HS-27A (cell line): ENCODE data around the gene ITPKC.
A peak's percentile ranks its signal among the peaks of the same experiment; 100 is the strongest.

Source experiments
- DNase-seq: peaks from one replicate; pipeline ENCODE4 v3.0.0-alpha.2; 2012; ENCODE audit warnings: low read depth, missing footprints

Gene ITPKC

GRCh38 chr19:40716482-40717324 is at the start of gene ITPKC, which contains the start of gene COQ8B:
ITPKC (plus strand) TSS chr19:40717112; CDS start chr19:40717136, 24 bp downstream.
COQ8B (minus strand) TSS chr19:40716886; CDS start chr19:40714632, 2,254 bp downstream.
- peak; percentile 100 for DNase-seq

GRCh38 chr19:40667602-40668001 is 49.3 kb upstream of the ITPKC start:
- DNase-seq, result no peak

GRCh38 chr19:40668991-40669614 is 47.8 kb upstream of the ITPKC start:
- DNase-seq, result no peak

- no peak for DNase-seq
Observed at GRCh38 chr19:40671404-40671803, 45.5 kb upstream of the ITPKC start.

- no peak for DNase-seq
Observed at GRCh38 chr19:40672038-40672437, 44.9 kb upstream of the ITPKC start.

DNA sequence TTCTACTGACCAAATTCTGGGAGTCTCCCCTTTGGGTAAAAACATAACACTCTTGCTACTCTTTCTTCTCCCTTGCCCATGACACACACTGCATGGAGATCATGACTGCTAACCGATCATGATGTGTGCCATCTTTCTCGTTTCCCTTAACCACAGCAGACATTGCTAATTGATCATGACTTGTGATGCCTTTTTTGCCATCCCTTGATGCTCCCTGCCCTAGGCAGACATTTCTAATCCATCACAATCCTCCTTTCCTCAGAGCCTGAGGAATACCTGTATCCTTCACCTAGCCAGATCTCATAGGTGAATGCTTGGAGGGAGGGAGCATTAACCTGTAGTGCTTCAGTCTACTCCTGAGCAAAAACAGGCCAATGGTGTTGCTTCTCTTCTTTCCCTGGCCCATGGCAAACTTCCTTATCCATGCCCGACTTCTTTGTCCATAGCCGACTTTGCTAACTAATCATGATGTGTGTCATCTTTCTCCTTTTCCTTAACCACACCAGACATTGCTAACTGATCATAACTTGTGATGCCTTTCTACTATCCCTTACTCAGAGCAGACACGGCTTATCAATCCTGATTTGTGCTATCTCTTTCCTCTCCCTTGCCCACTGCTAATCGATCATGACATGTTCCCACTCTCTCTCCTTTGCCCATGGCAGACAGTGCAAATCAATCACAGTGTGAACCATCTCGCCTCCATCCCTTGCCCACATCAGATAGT is 44.2 kb upstream of the ITPKC start:
- DNase-seq, result no peak

- no peak for DNase-seq
Observed at GRCh38 chr19:40673397-40673796, 43.5 kb upstream of the ITPKC start.

DNA sequence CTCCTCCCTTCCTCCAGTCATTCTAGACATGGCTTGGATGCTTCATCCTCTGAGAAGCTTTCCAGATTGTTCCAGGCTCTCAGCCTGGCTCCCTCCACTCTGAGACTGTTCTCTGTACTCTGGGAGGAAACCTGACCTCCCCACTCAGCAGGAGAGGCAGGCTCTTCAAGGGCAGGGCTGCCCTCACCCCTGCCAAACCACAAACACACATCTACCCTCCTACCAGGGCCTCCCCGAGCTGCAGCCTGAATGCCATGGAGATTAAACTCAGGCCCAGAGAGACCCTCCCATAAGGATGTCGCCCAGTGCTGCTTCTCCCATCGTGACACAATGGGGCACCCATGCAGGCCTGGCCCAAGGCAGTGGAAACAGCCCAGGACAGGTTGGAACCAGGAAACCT is 42.6 kb upstream of the ITPKC start:
- DNase-seq, result no peak

GRCh38 chr19:40677156-40677555 is 39.8 kb upstream of the ITPKC start:
- no peak for DNase-seq

DNA sequence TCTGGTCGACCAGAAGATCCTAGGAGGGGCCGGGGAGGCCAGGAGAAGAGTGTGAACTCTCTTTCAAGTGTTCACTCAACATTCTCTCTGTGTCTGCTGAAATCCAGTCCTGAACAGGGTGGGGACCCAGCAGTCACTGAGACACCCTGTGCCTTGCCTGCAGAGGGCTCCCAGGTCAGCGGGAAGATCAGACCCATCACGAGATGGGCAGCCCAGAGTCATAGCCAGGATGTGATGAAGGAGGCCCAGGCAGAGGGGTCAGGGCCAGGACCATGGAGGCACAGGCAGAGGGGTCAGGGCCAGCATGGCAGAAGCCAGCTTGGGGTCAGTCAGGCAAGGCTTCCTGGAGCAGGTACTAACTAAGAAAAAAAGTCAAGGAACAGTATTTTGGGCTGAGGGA is 35.9 kb upstream of the ITPKC start:
- no peak for DNase-seq

- DNase-seq, result no peak
Observed at GRCh38 chr19:40682431-40682964, 34.4 kb upstream of the ITPKC start.

DNA sequence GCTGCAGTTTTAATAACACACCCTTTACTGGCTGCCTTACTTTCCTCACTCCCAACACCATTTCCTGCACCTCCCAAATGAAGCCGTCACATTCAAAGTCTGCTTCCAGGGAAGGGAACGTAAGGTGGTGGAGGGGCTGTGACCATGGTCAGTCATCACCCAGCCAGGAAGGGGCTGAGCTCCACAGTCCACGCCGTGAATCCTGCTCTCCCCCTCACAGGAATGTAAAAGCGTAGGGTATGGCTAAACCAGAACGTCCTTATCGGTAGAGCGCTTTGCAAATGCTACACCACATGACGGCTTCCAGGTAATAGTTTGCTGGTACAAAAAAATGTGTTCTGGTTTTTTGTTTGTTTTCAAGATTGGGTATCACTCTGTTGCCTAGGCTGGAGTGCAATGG is 33.5 kb upstream of the ITPKC start:
- DNase-seq, result no peak

GRCh38 chr19:40684280-40684679 is 32.6 kb upstream of the ITPKC start:
- no peak for DNase-seq

DNA sequence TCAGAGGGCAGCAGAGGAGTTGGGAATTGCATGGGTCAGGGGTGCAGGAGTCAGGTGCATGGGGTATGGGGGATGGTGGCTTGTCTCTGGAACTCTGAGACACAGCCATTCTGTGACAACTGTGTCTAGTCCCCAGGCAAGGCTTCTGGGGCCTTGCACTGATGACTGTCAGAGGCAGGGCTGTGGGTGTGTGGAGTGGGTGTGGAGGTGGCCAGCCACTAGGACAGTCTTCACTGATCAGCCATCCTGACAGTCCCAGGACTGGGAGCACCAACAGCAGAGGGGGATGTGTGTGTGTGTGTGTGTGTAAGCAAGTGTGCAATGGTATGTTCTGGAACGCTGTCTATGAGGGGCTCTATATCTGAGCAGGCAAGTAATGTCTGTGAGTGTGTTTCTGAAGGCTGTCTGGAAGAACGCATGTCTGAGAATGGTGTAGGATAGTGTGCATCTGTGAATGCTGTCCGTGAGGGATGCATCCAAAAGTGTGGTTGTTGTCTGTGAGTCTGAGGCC is 31.8 kb upstream of the ITPKC start:
- no peak for DNase-seq

DNA sequence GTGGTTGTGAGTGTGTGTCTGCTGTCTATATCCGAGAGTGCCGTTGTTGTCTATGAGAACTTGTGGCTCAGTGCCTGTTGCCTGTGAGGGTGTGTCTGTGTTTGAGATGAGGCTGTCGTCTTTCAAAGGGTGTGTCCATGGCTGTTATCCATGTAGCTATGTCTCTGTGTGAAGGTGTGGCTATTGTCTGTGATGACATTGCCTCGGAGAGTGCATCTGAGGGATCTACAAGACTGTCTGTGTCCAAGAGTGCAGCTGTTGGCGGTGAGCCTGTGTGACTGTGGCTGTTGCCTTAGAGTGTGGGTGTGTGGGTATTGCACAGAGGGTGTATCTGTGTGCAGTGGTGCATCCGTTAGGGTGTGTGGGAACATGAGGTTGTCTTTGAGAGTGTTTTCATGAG is 31.3 kb upstream of the ITPKC start:
- no peak for DNase-seq

GRCh38 chr19:40686882-40687524 is 29.9 kb upstream of the ITPKC start:
- no peak for DNase-seq

DNA sequence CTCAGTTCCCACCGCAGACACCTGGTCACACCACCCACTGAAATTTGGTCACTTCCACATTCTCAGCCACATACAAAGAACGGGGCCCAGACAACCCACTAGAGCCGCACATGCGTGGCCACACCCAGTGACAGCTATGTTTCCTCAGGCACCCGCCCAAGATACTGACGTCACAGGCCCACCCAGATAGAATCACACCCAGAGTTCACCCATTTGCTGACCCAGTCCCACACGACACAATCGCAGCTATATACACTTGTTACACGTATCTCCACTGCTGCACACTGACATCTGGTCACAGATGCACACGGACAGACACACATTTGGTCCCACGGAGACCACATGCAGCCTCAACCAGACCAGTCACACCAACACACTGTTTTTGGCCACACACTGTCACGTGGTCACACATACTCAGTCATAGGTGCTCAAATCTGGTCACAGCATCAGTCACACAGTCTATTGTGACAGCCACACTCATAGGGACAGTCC is 29.3 kb upstream of the ITPKC start:
- DNase-seq, result no peak

- no peak for DNase-seq
Observed at GRCh38 chr19:40688309-40688708, 28.6 kb upstream of the ITPKC start.

DNA sequence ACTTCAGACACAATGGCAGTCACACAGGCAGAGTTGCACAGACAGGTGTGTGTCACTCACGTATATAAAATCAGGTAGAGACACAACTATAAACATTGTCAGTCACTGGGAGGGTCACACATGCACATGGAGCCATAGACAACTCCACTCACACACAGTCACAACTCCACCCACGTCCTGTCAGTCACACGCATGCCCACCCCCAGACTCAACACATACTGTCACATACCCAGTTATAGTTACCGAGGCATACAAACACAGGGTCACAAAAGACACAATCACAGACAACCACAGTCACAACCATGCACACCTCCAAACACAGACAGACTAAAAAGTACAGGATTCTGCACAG is 27.9 kb upstream of the ITPKC start:
- DNase-seq, result no peak

DNA sequence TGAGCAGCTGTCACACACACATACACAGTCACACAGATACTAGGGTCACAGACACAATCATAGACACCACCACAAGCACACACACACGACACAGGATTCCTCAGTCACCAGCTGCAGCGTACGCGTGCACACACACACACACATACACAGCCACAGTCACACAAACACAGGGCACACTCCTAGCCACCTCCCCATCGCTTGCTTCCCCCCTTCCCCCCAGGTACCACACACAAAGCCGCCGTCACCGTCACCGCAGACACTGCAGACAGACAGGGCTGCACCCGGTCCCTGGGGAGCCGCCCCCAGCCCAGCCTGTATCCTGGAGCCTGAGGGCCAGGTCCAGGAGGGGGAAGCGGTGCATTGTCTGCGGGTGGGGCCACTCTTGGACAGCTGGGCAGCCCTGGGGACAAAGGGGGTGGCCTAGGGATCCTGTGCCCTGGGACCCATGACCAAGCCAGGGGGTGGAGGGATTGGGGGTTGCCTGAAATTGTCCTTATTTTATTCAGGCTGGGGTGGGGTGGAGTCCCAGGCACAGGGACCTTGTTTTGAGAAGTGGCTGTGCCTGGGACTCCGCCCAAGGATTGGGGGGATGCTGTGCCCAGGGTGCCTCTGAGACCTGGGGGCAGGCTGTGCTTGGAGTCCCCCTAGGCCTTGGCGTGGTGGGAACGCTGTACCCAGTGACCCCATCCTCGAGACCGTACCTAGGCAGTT is 27.4 kb upstream of the ITPKC start:
- no peak for DNase-seq

GRCh38 chr19:40690050-40690692 is 26.7 kb upstream of the ITPKC start, which contains the start of gene NUMBL:
NUMBL (minus strand) TSS chr19:40690651; CDS start chr19:40690483, 168 bp downstream.
- no peak for DNase-seq
